ENCODE data around the gene ROR2. TPM values are rescaled to one million over a fixed set of nuclear protein-coding genes. Genes with fewer than 3 reads are reported as not detected.

ROR2 gene
- total RNA-seq, 3 donors from 2014 or later (not counting 1 experiment from before 2014, with no cell fraction given), result 1.7 TPM; not detected in 2

DNA sequence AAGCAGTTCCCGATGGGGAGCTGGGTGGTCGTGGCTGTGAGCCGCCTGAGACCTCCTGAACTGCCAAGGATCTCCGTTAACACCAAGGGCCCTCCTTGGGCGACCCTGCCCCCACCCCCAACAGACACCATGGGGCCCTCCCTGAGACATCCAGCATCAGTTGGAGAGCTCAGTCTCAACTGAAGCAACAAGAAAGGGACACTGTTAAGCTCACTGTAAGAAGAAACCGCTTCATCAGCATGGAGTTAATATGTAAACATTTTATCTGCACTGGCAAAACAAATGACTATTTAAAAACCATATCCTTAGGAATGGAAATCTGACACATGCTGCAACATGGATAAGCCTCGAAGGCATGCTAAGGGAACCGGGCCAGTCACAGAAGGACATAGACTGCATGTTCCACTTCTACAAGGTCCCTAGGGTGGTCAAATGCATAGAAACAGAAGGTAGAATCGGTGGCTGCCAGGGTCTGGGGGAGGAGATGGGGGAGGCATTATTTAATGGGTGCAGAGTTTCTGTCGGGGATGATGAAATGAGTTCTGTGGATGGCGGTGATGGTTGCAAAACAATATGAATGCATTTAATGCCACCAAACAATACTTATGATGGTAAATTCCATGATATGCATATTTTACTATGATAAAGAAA lies 47.4 kb downstream of the ROR2 start:
- no peaks in the 10 kb centered on the region for H3K9me3 Mint-ChIP-seq
- no peaks in the 10 kb centered on the region for H3K36me3 Mint-ChIP-seq
- WGBS (ENCODE audit: insufficient coverage), result 93% methylated on average over 10 of the region's 11 CpGs
- no peak for TF ChIP-seq CTCF (IDR thresholded peaks at IDR 0.05)
- H3K27ac ChIP-seq (ENCODE audit: low read length), result no peak overlapping the region
- H3K27me3 ChIP-seq (ENCODE audit: control insufficient read depth, insufficient read depth, low read length), result no peaks in the 10 kb centered on the region
- no peak overlapping the region for H3K4me3 Mint-ChIP-seq
- H3K4me1 Mint-ChIP-seq, result peaks cover 0 to 13% of the 10 kb centered on the region in 2 donors
- DNase-seq (no peak), ATAC-seq (no peak)
- peaks cover 16% of the 10 kb centered on the region for H3K4me1 ChIP-seq (ENCODE audit: control insufficient read depth, insufficient read depth, low read length)
- intact Hi-C loops (cut with micrococcal nuclease), result no loop called here
- no peaks in the 10 kb centered on the region for H3K36me3 ChIP-seq (ENCODE audit: control insufficient read depth, insufficient read depth, low read length)
- no peaks in the 10 kb centered on the region for H3K27me3 Mint-ChIP-seq (ENCODE audit: low read depth in 2 of 2)
- no peaks in the 10 kb centered on the region for H3K9me3 ChIP-seq (ENCODE audit: control insufficient read depth, insufficient read depth, low read length)
- H3K27ac Mint-ChIP-seq, result no peak overlapping the region
- H3K4me3 ChIP-seq (ENCODE audit: low read length), result no peak overlapping the region

- Mint-ChIP-seq H3K36me3 (no peaks in the 10 kb centered on the region), H3K27me3 (ENCODE audit: low read depth in 2 of 2) (peaks cover 5 to 13% of the 10 kb centered on the region in 2 donors), H3K27ac (no peak overlapping the region), H3K4me3 (no peak overlapping the region), H3K4me1 (no peaks in the 10 kb centered on the region), H3K9me3 (no peaks in the 10 kb centered on the region)
- no peak for TF ChIP-seq CTCF (IDR thresholded peaks at IDR 0.05)
- ATAC-seq (no peak), DNase-seq (no peak)
- Histone ChIP-seq H3K4me1 (ENCODE audit: control insufficient read depth, insufficient read depth, low read length) (peaks cover 6% of the 10 kb centered on the region), H3K27ac (ENCODE audit: low read length) (no peak overlapping the region), H3K9me3 (ENCODE audit: control insufficient read depth, insufficient read depth, low read length) (no peaks in the 10 kb centered on the region), H3K27me3 (ENCODE audit: control insufficient read depth, insufficient read depth, low read length) (no peaks in the 10 kb centered on the region), H3K36me3 (ENCODE audit: control insufficient read depth, insufficient read depth, low read length) (no peaks in the 10 kb centered on the region), H3K4me3 (ENCODE audit: low read length) (no peak overlapping the region)
- intact Hi-C loops (cut with micrococcal nuclease), result no loop called here
- 60% methylated on average over 1 of the region's 3 CpGs for WGBS (ENCODE audit: insufficient coverage)
Measured at GRCh38 chr9:91900797-91901177, 49.2 kb downstream of the ROR2 start.

DNA sequence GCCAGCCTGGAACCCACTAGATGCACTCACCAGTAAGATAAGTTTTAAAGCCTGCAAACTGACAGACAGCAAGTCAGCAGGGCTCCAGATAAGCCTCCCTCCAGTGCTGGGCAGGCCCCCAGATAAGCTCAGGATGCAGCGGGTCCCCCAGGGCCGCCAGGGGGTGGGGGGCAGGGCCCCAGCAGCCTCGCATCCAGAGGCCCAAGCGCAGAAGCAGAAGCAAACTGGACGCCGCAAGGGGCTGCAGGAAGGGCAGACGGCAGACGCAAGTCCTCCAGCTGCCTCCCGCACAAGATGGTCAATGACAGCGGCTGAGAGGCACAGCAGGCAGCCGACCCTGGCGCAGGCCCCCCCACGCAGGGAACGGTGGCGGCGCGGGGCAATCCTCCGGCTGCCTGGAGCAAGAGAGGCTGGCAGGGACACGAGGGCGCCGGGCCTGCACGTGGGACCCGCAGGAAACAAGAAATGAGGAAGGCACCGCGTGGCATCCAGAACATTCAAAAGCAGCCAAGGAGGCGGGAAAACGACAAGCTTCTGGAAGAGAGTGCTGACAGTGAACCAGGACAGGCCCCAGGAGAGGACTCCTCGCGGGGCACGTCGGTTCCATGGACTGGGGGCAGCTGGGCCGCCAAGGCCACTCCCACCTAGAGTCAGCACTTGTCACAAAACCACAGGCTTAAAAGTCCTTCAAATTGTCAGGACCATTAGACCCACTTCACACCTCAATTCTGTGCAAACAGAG lies 49.8 kb downstream of the ROR2 start:
- no peaks in the 10 kb centered on the region for H3K9me3 Mint-ChIP-seq
- H3K4me3 ChIP-seq (ENCODE audit: low read length), result no peak overlapping the region
- H3K4me1 ChIP-seq (ENCODE audit: control insufficient read depth, insufficient read depth, low read length), result peaks cover 2% of the 10 kb centered on the region
- H3K4me1 Mint-ChIP-seq, result no peaks in the 10 kb centered on the region
- 89% methylated on average over 32 of the region's 32 CpGs for WGBS (ENCODE audit: insufficient coverage)
- no peak overlapping the region for H3K4me3 Mint-ChIP-seq
- ATAC-seq, result no peak
- TF ChIP-seq CTCF (IDR thresholded peaks at IDR 0.05), result no peak
- H3K36me3 ChIP-seq (ENCODE audit: control insufficient read depth, insufficient read depth, low read length), result no peaks in the 10 kb centered on the region
- intact Hi-C loops (cut with micrococcal nuclease), result no loop called here
- no peak overlapping the region for H3K27ac ChIP-seq (ENCODE audit: low read length)
- H3K27me3 ChIP-seq (ENCODE audit: control insufficient read depth, insufficient read depth, low read length), result no peaks in the 10 kb centered on the region
- H3K27ac Mint-ChIP-seq, result no peak overlapping the region
- peaks cover 5 to 13% of the 10 kb centered on the region in 2 donors for H3K27me3 Mint-ChIP-seq (ENCODE audit: low read depth in 2 of 2)
- DNase-seq, result no peak
- no peaks in the 10 kb centered on the region for H3K9me3 ChIP-seq (ENCODE audit: control insufficient read depth, insufficient read depth, low read length)
- H3K36me3 Mint-ChIP-seq, result no peaks in the 10 kb centered on the region

All from natural killer cell (primary cell).